ENCODE data around the gene TECR. TPM values are rescaled to one million over a fixed set of nuclear protein-coding genes. Genes with fewer than 3 reads are reported as not detected.
"Not testable (repeated sequence)": the region's sequence is repeated elsewhere in the genome, so short reads cannot be mapped to it uniquely, and the experiment has no call there.

Gene TECR
- total RNA-seq, 1 donor from 2014 or later = 13.9 TPM

- FAIRE-seq = no peak
These were observed 29.1 kb downstream of the TECR start for GRCh38 chr19:14558370-14559066.

GRCh38 chr19:14559916-14560775, 30.8 kb downstream of the TECR start:
- no peak for DNase-seq (ENCODE audit: low spot score in 2 of 2)
- no peak for FAIRE-seq

More at GRCh38 chr19:14558370-14559066, 29.1 kb downstream of the TECR start:
- no peak for DNase-seq (ENCODE audit: low spot score in 2 of 2)

GRCh38 chr19:14560776-14561108, 31.3 kb downstream of the TECR start:
- FAIRE-seq (no peak), DNase-seq (ENCODE audit: low spot score in 2 of 2) (no peak)

DNA sequence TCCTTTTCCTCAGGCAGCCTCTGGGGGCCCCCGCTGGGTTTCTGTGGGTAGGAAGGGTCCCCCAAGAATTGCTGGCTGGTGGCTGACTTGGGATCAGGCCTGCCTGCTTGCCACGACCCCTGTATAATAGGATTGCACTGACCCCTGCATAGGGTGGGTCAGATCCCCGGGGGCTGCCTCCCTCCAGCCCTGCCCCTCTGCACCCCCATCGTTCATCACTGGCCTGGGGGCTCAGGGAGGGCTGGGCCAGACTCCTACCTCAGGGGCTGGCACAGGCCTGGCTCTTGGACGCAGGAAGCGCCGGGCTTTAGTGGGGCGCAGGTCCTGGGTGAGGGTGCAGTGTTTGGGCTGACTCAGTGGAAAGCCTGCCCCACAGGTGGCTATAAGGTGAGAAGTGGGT, 31.9 kb downstream of the TECR start:
- DNase-seq (ENCODE audit: low spot score in 2 of 2) (no peak), FAIRE-seq (no peak)

- FAIRE-seq = no peak
- DNase-seq (ENCODE audit: low spot score in 2 of 2) = peak; percentile 50 to 52
These were observed 32.5 kb downstream of the TECR start for GRCh38 chr19:14561847-14562351.

DNA sequence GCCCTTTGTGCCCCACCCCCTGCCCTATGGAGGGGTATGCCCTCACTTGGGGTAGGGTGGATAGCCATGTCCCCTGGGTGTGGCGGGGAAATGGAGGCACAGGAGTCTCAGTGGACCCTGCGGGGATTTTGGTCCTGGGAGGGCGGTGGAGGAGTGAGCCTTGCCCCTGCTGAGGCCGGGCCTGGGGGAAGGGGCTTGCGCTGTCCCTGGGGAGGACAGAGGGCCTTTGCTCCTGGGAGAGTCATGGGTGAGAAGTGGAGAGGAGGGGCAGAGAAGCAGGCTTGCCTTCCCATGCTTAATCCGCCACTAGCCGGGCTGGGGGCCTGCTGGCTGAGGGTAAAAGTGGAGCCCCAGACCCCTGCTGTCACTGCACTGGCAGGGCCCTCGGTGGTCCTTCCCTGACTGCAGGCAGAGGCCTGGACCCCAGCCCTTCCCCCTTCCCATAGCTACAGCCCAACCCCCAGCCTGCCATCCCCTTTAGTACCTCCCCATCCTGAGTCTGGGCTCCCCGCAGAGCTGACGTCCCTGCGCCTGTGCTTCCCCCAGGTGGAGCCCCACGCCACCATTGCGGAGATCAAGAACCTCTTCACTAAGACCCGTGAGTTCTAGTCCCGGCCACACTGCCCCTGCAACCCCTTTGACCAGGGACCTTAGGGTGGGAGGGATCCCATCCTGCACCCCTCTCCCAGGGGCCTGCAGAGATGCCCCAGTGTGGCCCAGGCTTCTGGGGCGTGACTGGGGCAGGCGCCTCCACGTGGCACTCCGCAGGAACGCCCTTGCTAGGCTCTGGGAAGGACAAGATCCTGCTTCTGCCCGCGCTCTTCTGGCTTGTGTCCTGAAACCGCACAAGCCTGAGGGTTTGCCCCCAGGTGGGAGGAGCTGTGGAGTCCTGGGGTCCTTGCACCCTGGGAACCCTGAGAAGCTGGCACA, 33.5 kb downstream of the TECR start:
- DNase-seq (ENCODE audit: low spot score in 2 of 2) (no peak), FAIRE-seq (no peak)

DNA sequence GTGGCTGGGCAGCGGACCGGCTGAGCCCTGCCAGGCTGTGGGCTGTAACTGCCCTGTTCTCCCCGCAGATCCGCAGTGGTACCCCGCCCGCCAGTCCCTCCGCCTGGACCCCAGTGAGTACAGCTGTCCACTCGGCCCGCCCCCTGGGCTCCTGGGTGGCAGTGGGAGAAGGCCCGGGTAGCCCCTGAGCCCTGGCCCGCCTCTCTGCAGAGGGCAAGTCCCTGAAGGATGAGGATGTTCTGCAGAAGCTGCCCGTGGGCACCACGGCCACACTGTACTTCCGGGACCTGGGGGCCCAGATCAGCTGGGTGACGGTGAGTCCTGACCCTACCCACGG, 34.2 kb downstream of the TECR start:
- FAIRE-seq (no peak), DNase-seq (ENCODE audit: low spot score in 2 of 2) (no peak)

DNA sequence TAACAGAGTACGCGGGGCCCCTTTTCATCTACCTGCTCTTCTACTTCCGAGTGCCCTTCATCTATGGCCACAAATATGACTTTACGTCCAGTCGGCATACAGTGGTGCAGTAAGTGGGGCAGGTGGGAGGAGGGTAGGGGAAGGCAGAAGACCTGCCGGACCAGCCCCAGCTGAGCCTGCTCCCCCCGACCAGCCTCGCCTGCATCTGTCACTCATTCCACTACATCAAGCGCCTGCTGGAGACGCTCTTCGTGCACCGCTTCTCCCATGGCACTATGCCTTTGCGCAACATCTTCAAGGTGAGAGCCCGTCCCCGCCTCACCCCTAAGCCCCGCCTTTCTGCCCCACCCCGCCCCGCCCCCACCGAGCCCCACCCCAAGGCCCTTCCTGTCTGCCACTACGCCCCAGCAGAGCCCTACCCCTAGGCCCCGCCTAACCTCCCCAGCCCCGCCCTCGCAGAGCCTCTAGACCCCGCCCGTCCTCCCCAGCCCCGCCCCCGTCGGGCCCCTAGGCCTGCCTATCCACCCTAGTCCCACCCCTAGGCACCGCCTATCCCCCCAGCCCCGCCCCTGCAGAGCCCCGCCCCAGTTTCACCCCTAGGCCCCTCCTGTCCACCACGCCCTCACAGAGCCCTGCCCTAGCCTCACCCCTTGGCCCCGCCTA, 34.7 kb downstream of the TECR start:
- no peak for DNase-seq (ENCODE audit: low spot score in 2 of 2)
- FAIRE-seq = no peak

- DNase-seq (ENCODE audit: low spot score in 2 of 2); FAIRE-seq: not testable (repeated sequence)
These were observed 35.4 kb downstream of the TECR start for GRCh38 chr19:14564652-14565297.

GRCh38 chr19:14565298-14565679, 35.9 kb downstream of the TECR start:
- FAIRE-seq = no peak

DNA sequence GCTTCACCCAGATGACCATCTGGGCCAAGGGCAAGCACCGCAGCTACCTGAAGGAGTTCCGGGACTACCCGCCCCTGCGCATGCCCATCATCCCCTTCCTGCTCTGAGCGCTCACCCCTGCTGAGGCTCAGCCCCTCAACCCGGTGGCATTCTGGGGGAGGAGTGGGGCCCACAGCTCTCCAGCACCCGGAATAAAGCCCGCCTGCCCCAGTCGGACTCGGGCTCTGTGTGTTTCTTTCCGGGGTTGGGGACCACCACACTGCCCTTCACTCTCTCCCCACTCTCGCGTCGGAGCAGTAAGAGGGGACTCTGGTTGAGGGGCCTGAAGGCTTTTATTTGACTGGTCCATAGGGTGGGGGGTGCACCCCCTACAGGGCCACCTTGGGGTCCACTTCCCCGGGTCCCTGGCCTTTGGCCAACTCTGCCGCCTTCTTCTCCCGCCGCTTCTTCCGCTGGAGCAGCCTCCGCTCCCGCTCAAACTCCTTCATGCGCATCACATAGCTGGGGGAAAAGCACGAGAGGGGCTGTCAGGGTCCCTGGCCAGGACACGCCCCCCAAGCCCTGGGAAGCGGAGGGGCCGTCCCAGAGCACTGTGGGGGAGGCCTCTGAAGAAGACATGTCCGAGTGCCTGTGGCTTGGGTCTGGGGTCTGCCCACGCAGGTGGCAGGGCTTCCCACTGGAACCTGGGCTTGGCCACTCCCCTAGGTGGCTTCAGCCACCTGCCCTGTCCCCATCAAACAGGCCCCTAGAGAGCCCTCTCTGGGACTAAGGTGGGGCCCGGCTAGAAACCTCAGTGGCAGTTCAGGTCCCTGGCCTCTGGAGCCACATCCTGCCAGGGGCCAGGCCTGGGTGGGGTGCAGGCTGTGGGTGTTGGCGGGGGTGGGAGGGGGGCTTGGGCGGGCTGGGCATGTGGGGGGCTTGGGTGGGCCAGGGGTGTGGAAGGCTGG, 36.6 kb downstream of the TECR start:
- no peak for FAIRE-seq

More at GRCh38 chr19:14565298-14565679, 35.9 kb downstream of the TECR start:
- DNase-seq (ENCODE audit: low spot score in 2 of 2) = peak in 1 of 2 donors; percentile 27

DNA sequence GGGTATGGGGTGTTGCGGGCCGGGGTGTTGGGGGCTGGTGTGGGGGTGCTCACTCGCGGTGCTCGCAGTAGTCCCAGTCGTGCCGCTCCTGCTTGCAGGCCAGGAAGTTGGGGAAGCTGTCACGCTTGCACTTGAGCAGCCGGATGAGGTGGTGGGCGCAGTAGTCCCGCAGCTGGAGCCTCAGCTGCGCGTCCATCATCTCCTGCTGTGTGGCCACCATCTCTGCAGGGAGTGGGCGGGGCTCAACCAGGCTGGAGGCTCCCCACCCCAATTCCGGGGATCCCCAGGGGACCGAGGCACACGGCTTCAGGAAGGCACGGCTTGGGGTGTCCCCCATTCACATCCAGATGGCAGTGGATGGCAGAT, 37.3 kb downstream of the TECR start:
- no peak for DNase-seq (ENCODE audit: low spot score in 2 of 2)
- FAIRE-seq = no peak

More for the DNA sequence above, 36.6 kb downstream of the TECR start:
- no peak for DNase-seq (ENCODE audit: low spot score in 2 of 2)

- DNase-seq (ENCODE audit: low spot score in 2 of 2) (no peak), FAIRE-seq (no peak)
These were observed 37.7 kb downstream of the TECR start for GRCh38 chr19:14567079-14567478.

DNA sequence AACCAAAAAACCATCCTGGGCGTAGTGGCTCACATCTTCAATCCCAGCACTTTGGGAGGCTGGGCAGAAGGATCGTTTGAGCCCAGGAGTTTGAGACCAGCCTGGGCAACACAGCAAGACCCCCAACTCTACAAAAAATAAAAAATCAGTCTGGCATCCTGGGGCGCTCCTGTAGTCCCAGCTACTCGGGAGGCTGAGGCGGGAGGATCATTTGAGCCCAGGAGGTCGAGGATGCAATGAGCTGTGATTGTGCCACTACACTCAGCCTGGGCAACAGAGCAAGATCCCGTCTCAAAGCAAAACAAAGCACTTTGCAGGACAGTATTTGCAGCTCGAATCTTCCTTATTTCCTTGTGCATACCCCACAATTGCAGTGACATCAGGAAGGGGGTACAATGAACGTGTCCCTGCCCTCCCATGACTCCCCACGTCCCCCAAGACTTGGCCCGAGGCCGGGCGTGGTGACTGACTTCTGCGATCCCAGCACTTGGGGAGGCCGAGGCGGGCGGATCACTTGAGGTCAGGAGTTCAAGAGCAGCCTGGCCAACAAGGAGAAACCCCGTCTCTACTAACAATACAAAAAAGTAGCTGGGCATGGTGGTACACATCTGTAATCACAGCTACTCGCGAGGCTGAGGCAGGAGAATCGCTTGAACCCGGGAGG, 41.6 kb downstream of the TECR start:
- DNase-seq (ENCODE audit: low spot score in 2 of 2) (no peak), FAIRE-seq (no peak)

GRCh38 chr19:14571695-14572490, 42.5 kb downstream of the TECR start, which contains the start of gene NDUFB7:
NDUFB7 (minus strand) TSS chr19:14572066; CDS start chr19:14572000, 66 bp downstream.
- FAIRE-seq (no peak), DNase-seq (ENCODE audit: low spot score in 2 of 2) (peak; percentile 86 to 90)

GRCh38 chr19:14575428-14575980, 46.1 kb downstream of the TECR start:
- FAIRE-seq (no peak), DNase-seq (ENCODE audit: low spot score in 2 of 2) (no peak)

GRCh38 chr19:14576363-14576762, 47.0 kb downstream of the TECR start:
- no peak for FAIRE-seq

More at GRCh38 chr19:14576363-14576762, 47.0 kb downstream of the TECR start:
- DNase-seq (ENCODE audit: low spot score in 2 of 2) = no peak
